Activated naive CD8-positive, alpha-beta T cell (primary cell): Measurements from ENCODE around the gene ORMDL3.
"Not testable (repeated sequence)": the region's sequence is repeated elsewhere in the genome, so short reads cannot be mapped to it uniquely, and the experiment has no call there.

Experiments used
- H3K27ac Mint-ChIP-seq: one replicate; pipeline ENCODE4 v1.8.0; 2021; ENCODE audit warnings: mixed read lengths
- H3K27me3 Mint-ChIP-seq: one replicate; pipeline ENCODE4 v1.8.0; 2021; ENCODE audit warnings: mixed read lengths
- H3K36me3 Mint-ChIP-seq: one replicate; pipeline ENCODE4 v1.8.0; 2021; ENCODE audit warnings: mixed read lengths
- H3K4me1 Mint-ChIP-seq: one replicate; pipeline ENCODE4 v1.8.0; 2021; ENCODE audit warnings: low read depth, mixed read lengths
- H3K4me3 Mint-ChIP-seq: one replicate; pipeline ENCODE4 v1.8.0; 2021; ENCODE audit warnings: mild to moderate bottlenecking, mixed read lengths
- H3K9me3 Mint-ChIP-seq: one replicate; pipeline ENCODE4 v1.8.0; 2021; ENCODE audit warnings: low read depth, mixed read lengths

Gene ORMDL3

GRCh38 chr17:39898088-39898487 is 29.3 kb downstream of the ORMDL3 start:
- H3K4me1 Mint-ChIP-seq = peaks cover 12% of the 10 kb centered on the region
- H3K9me3 Mint-ChIP-seq = no peaks in the 10 kb centered on the region
- no peaks in the 10 kb centered on the region for H3K27me3 Mint-ChIP-seq
- peaks cover 6% of the 10 kb centered on the region for H3K36me3 Mint-ChIP-seq
- H3K27ac Mint-ChIP-seq = no peak overlapping the region
- H3K4me3 Mint-ChIP-seq = no peak overlapping the region

GRCh38 chr17:39894681-39895376 is 32.6 kb downstream of the ORMDL3 start:
- H3K36me3 Mint-ChIP-seq = peaks cover 6% of the 10 kb centered on the region
- H3K27ac Mint-ChIP-seq = peak overlapping the region; percentile 59
- H3K4me1 Mint-ChIP-seq = peaks cover 9% of the 10 kb centered on the region

GRCh38 chr17:39889200-39889599 is 38.2 kb downstream of the ORMDL3 start:
- Mint-ChIP-seq H3K4me3 (no peak overlapping the region), H3K27ac (no peak overlapping the region), H3K4me1 (peaks cover 1% of the 10 kb centered on the region), H3K27me3 (no peaks in the 10 kb centered on the region), H3K36me3 (no peaks in the 10 kb centered on the region), H3K9me3 (no peaks in the 10 kb centered on the region)

More at GRCh38 chr17:39894681-39895376, 32.6 kb downstream of the ORMDL3 start:
- no peak overlapping the region for H3K4me3 Mint-ChIP-seq
- no peaks in the 10 kb centered on the region for H3K27me3 Mint-ChIP-seq
- H3K9me3 Mint-ChIP-seq = no peaks in the 10 kb centered on the region

- H3K27ac Mint-ChIP-seq = no peak overlapping the region
- no peaks in the 10 kb centered on the region for H3K36me3 Mint-ChIP-seq
- no peak overlapping the region for H3K4me3 Mint-ChIP-seq
- H3K27me3 Mint-ChIP-seq = no peaks in the 10 kb centered on the region
- H3K9me3 Mint-ChIP-seq = no peaks in the 10 kb centered on the region
- H3K4me1 Mint-ChIP-seq = peaks cover 1% of the 10 kb centered on the region
Observed at GRCh38 chr17:39887078-39887477, 40.3 kb downstream of the ORMDL3 start.

- H3K27ac Mint-ChIP-seq, H3K36me3 Mint-ChIP-seq, H3K27me3 Mint-ChIP-seq, H3K9me3 Mint-ChIP-seq, H3K4me3 Mint-ChIP-seq, H3K4me1 Mint-ChIP-seq: not testable (repeated sequence)
Observed at GRCh38 chr17:39886102-39886501, 41.3 kb downstream of the ORMDL3 start.

- H3K4me3 Mint-ChIP-seq = no peak overlapping the region
- no peak overlapping the region for H3K27ac Mint-ChIP-seq
- no peaks in the 10 kb centered on the region for H3K9me3 Mint-ChIP-seq
- no peaks in the 10 kb centered on the region for H3K36me3 Mint-ChIP-seq
- H3K4me1 Mint-ChIP-seq = peaks cover 8% of the 10 kb centered on the region
- no peaks in the 10 kb centered on the region for H3K27me3 Mint-ChIP-seq
Observed at GRCh38 chr17:39872751-39873150, 54.6 kb downstream of the ORMDL3 start.

- Mint-ChIP-seq H3K4me3 (no peak overlapping the region), H3K4me1 (peaks cover 17% of the 10 kb centered on the region), H3K9me3 (no peaks in the 10 kb centered on the region)
Observed at GRCh38 chr17:39871801-39872200, 55.6 kb downstream of the ORMDL3 start.

More at GRCh38 chr17:39871801-39872200, 55.6 kb downstream of the ORMDL3 start:
- H3K36me3 Mint-ChIP-seq = no peaks in the 10 kb centered on the region
- H3K27ac Mint-ChIP-seq = no peak overlapping the region
- H3K27me3 Mint-ChIP-seq = no peaks in the 10 kb centered on the region
